Chondrocyte (in vitro differentiated cells): ENCODE results near the gene SCMH1. TPM values are rescaled to one million over a fixed set of nuclear protein-coding genes. Genes with fewer than 3 reads are reported as not detected.

ENCODE experiments used
- DNase-seq: peaks from one replicate; pipeline ENCODE4 v3.0.0; 2021; ENCODE audit warnings: mixed read lengths, low spot score
- H3K27ac Mint-ChIP-seq: one replicate; pipeline ENCODE4 v1.8.0; 2021; ENCODE audit warnings: mild to moderate bottlenecking, moderate library complexity, mixed read lengths; ENCODE audit not compliant: unreplicated experiment
- H3K27me3 Mint-ChIP-seq: 2 replicates; pipeline ENCODE4 v1.8.0; 2021; ENCODE audit warnings: low read depth, mixed read lengths
- H3K36me3 Mint-ChIP-seq: 2 replicates; pipeline ENCODE4 v1.8.0; 2021; ENCODE audit warnings: low read depth, mixed read lengths
- H3K4me1 Mint-ChIP-seq: 2 replicates; pipeline ENCODE4 v1.8.0; 2021; ENCODE audit warnings: low read depth, mild to moderate bottlenecking, mixed read lengths
- H3K4me3 Mint-ChIP-seq: one replicate; pipeline ENCODE4 v1.8.0; 2021; ENCODE audit warnings: mild to moderate bottlenecking, moderate library complexity, mixed read lengths; ENCODE audit not compliant: unreplicated experiment
- H3K9me3 Mint-ChIP-seq: 2 replicates; pipeline ENCODE4 v1.8.0; 2021; ENCODE audit warnings: low read depth, mixed read lengths
- total RNA-seq: library from RNA; stranded (reverse); gene quantifications from 3 replicates; pipeline ENCODE4 v1.2.1, GENCODE V29; 2021
- TF ChIP-seq, protein P1 (sequence below): fragments of 200-600 bp; sonication (generic); IDR thresholded peaks from 2 replicates; pipeline ENCODE4 v1.5.0; 2021; ENCODE audit warnings: antibody characterized with exemption, mild to moderate bottlenecking, moderate library complexity

SCMH1 gene
- total RNA-seq, 1 donor from 2014 or later, result 29.5 TPM

DNA sequence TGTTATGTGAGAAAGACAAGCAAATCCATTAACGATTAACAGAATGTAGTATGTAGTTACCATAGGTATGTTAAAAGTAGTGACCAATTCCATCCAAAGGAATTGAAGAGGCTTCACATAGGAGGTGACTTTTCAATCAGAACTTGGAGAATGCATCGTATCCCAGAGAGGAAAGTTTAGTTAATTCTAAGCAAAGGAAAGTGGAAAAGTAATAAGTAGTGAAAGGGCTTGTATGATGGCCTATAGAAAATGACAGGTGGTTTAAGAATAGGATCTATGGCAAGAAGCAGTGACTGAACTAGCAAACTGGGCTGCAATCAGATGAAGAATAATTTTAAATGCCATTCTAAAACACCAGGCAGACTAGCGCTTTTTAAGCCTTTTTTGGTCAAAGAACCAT, 16.6 kb downstream of the SCMH1 start:
- no peak for DNase-seq
- Mint-ChIP-seq H3K4me1 (peaks cover 6% of the 10 kb centered on the region), H3K4me3 (no peak overlapping the region), H3K9me3 (no peaks in the 10 kb centered on the region), H3K36me3 (no peaks in the 10 kb centered on the region), H3K27ac (no peak overlapping the region), H3K27me3 (no peaks in the 10 kb centered on the region)
- TF ChIP-seq, protein P1, sequence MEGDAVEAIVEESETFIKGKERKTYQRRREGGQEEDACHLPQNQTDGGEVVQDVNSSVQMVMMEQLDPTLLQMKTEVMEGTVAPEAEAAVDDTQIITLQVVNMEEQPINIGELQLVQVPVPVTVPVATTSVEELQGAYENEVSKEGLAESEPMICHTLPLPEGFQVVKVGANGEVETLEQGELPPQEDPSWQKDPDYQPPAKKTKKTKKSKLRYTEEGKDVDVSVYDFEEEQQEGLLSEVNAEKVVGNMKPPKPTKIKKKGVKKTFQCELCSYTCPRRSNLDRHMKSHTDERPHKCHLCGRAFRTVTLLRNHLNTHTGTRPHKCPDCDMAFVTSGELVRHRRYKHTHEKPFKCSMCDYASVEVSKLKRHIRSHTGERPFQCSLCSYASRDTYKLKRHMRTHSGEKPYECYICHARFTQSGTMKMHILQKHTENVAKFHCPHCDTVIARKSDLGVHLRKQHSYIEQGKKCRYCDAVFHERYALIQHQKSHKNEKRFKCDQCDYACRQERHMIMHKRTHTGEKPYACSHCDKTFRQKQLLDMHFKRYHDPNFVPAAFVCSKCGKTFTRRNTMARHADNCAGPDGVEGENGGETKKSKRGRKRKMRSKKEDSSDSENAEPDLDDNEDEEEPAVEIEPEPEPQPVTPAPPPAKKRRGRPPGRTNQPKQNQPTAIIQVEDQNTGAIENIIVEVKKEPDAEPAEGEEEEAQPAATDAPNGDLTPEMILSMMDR, result no peak

DNA sequence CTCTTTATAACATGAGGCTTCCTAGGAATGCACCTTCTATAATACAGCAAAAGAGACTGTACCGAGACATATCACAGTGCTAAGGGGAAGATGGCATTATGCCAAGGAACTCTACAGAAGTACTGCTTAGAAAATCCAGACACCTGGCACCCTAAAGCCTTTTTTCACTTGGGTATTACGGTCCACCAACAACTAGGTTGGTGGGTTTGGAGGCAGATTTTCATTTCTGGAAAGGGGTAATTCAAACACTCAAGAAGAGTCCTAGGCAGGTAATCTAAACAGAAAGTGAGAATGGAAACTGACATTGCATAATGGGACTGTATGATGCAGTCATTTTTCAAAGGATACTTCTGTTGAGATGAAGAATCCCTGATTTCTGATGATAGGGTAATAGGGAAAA, 19.6 kb downstream of the SCMH1 start:
- peaks cover 8% of the 10 kb centered on the region for H3K9me3 Mint-ChIP-seq
- peaks cover 6% of the 10 kb centered on the region for H3K4me1 Mint-ChIP-seq
- TF ChIP-seq, protein P1, result no peak
- peaks cover 5% of the 10 kb centered on the region for H3K36me3 Mint-ChIP-seq
- H3K27ac Mint-ChIP-seq, result no peak overlapping the region
- H3K27me3 Mint-ChIP-seq, result no peaks in the 10 kb centered on the region
- no peak for DNase-seq
- no peak overlapping the region for H3K4me3 Mint-ChIP-seq

DNA sequence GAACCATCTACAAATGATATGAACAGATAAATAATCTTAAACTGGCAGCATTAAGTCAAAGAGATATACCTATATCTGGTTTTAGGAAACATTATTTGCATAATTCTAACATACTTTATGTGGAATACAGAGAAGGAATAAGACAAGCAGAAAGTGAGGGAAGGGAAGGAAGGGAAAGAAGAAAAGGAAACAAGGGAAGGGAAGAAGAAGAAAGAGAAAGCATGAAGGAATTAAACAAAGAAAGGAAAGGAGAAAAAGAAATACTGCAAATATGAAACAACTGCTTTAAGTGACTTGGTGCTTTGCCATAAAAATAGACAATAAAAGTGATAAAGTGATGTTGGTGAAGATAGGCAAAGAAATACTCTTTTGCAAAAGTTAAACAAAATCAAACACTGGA, 20.1 kb downstream of the SCMH1 start:
- peaks cover 9% of the 10 kb centered on the region for H3K36me3 Mint-ChIP-seq
- H3K4me3 Mint-ChIP-seq, result no peak overlapping the region
- peaks cover 14% of the 10 kb centered on the region for H3K9me3 Mint-ChIP-seq
- no peak for DNase-seq
- no peaks in the 10 kb centered on the region for H3K27me3 Mint-ChIP-seq
- no peak overlapping the region for H3K27ac Mint-ChIP-seq
- TF ChIP-seq, protein P1, result no peak
- peaks cover 6% of the 10 kb centered on the region for H3K4me1 Mint-ChIP-seq

DNA sequence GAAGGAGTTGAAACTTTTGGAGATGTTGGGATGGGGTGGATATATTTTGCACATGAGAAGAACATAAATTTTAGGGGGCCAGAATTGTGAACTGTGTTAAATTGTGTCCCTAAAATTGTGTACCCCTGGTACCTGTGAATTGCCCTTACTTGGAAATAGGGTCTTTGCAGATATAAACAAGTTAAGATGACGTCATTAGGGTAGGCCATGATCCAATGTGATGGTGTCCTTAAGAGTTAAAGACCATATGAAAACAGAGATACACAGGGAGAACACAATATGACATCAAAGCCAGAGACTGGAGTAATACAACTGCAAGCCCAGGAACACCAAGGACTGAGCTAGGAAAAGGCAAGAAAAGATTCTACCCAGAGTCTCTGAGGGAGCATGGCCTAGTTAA, 24.0 kb downstream of the SCMH1 start:
- Mint-ChIP-seq H3K36me3 (peaks cover 10% of the 10 kb centered on the region), H3K9me3 (peaks cover 15% of the 10 kb centered on the region), H3K27me3 (no peaks in the 10 kb centered on the region), H3K4me1 (peaks cover 6% of the 10 kb centered on the region), H3K27ac (no peak overlapping the region), H3K4me3 (no peak overlapping the region)
- no peak for DNase-seq
- TF ChIP-seq, protein P1, result no peak

DNA sequence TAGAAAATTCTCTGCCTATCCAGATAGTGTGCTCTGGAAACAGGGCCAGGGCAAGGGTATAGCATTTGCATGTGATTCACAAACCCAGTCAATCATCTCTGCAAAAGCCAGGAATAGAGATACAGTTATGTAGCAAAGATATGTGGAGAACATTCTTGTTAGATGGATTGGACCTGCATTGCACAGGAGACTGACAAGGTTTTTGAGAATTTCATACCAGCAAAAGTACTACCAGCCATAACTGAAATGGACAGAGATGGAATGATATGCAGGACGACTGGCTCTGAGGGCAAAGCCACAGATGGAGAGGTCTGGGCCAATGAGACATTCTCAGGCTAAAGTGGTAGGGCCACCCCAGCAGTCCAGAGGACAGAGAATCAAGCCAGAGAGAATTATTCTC, 24.7 kb downstream of the SCMH1 start:
- no peak overlapping the region for H3K27ac Mint-ChIP-seq
- no peaks in the 10 kb centered on the region for H3K27me3 Mint-ChIP-seq
- H3K4me1 Mint-ChIP-seq, result peaks cover 5% of the 10 kb centered on the region
- TF ChIP-seq, protein P1, result no peak
- no peak overlapping the region for H3K4me3 Mint-ChIP-seq
- peaks cover 10% of the 10 kb centered on the region for H3K36me3 Mint-ChIP-seq
- DNase-seq, result no peak
- peaks cover 15% of the 10 kb centered on the region for H3K9me3 Mint-ChIP-seq
